H1 (cell line): ENCODE results near the gene SARS2. TPM values are rescaled to one million over a fixed set of nuclear protein-coding genes. Genes with fewer than 3 reads are reported as not detected.

Source experiments
- CTCF ChIA-PET: fragments of 300-600 bp; sonication (Branson Sonifier 250); formaldehyde crosslinking; loops from one replicate; lab custom pipeline; 2021; ENCODE audit not compliant: partially characterized antibody; lab: Charles Lee
- POLR2A ChIA-PET: fragments of 300-600 bp; sonication (Branson Sonifier 250); formaldehyde crosslinking; loops from one replicate; lab custom pipeline; 2021; ENCODE audit warnings: inconsistent platforms; ENCODE audit not compliant: partially characterized antibody; lab: Charles Lee
- DNase-seq, 2 experiments: peaks; one replicate each; pipeline versions ENCODE4 v3.0.0 to v3.0.0-alpha.2; 2010 to 2022; ENCODE audit warnings: low spot score in 2 of 2, low read depth in 1 of 2, mixed read lengths in 1 of 2
- FAIRE-seq: peaks from 2 replicates; lab custom pipeline; 2011; peaks lifted over from hg19 to GRCh38; lab: Jason Lieb, UNC
- H2AFZ ChIP-seq: 2 replicates; pipeline ENCODE4 v1.8.1; 2012; ENCODE audit warnings: low read length, inconsistent platforms
- H2AK5ac ChIP-seq: 2 replicates; pipeline ENCODE4 v1.6.1; 2013; ENCODE audit warnings: low read depth, low read length
- H2BK120ac ChIP-seq: replicated peaks from 2 replicates; pipeline ENCODE3; 2013; ENCODE audit warnings: low read depth, low read length, inconsistent platforms
- H2BK12ac ChIP-seq: 2 replicates; pipeline ENCODE4 v1.6.1; 2013; ENCODE audit warnings: low read depth, low read length
- H2BK15ac ChIP-seq: 2 replicates; pipeline ENCODE4 v1.6.1; 2013; ENCODE audit warnings: low read length
- H2BK20ac ChIP-seq: 2 replicates; pipeline ENCODE4 v1.6.1; 2013; ENCODE audit warnings: low read length
- H2BK5ac ChIP-seq: 2 replicates; pipeline ENCODE4 v1.6.1; 2013; ENCODE audit warnings: low read depth, low read length
- H3K14ac ChIP-seq: 2 replicates; pipeline ENCODE4 v1.6.1; 2013; ENCODE audit warnings: inconsistent platforms; ENCODE audit not compliant: insufficient read length
- H3K18ac ChIP-seq: 2 replicates; pipeline ENCODE4 v1.6.1; 2013; ENCODE audit warnings: low read length; ENCODE audit errors: extremely low read depth
- H3K23ac ChIP-seq: 2 replicates; pipeline ENCODE4 v1.6.1; 2013; ENCODE audit warnings: inconsistent platforms; ENCODE audit not compliant: insufficient read length
- H3K23me2 ChIP-seq: 2 replicates; pipeline ENCODE4 v1.6.1; 2013; ENCODE audit warnings: low read depth, low read length
- H3K27ac ChIP-seq: 2 replicates; pipeline ENCODE4 v1.6.1; 2011; ENCODE audit warnings: low read depth, low read length, inconsistent platforms
- H3K27me3 ChIP-seq, 4 experiments: replicated peaks in 1 of 4; 1 replicate in 1 of 4; 2 replicates in 3 of 4; pipeline versions ENCODE4 v1.6.1 to v1.8.1; 2011 to 2013; ENCODE audit warnings: low read length in 3 of 4, mild to moderate bottlenecking in 3 of 4, inconsistent platforms in 2 of 4, mixed read lengths in 2 of 4, moderate library complexity in 1 of 4; ENCODE audit not compliant: control insufficient read depth in 3 of 4, insufficient read depth in 3 of 4; ENCODE audit errors: extremely low read depth in 1 of 4
- H3K36me3 ChIP-seq, 4 experiments: 2 replicates each; pipeline versions ENCODE4 v1.6.1 to v1.8.1; 2011 to 2013; ENCODE audit warnings: mild to moderate bottlenecking in 4 of 4, low read length in 3 of 4, moderate library complexity in 2 of 4, control low read depth in 1 of 4, inconsistent platforms in 1 of 4; ENCODE audit not compliant: insufficient read depth in 4 of 4, control insufficient read depth in 2 of 4
- H3K4ac ChIP-seq: replicated peaks from 2 replicates; pipeline ENCODE3; 2013; ENCODE audit warnings: low read length, low read depth, mixed read lengths, inconsistent platforms; ENCODE audit not compliant: insufficient read length
- H3K4me1 ChIP-seq, 4 experiments: replicated peaks in 1 of 4; 1 replicate in 1 of 4; 2 replicates in 3 of 4; pipeline versions ENCODE4 v1.6.1 to v1.8.1; 2011 to 2013; ENCODE audit warnings: low read length in 3 of 4, inconsistent platforms in 2 of 4, mixed read lengths in 1 of 4; ENCODE audit not compliant: insufficient read depth in 4 of 4, control insufficient read depth in 3 of 4
- H3K4me2 ChIP-seq, 2 experiments: 2 replicates each; pipeline versions ENCODE4 v1.6.1 to v1.8.1; 2011 to 2013; ENCODE audit warnings: low read depth in 2 of 2, low read length in 2 of 2, control low read depth in 1 of 2, inconsistent platforms in 1 of 2, mild to moderate bottlenecking in 1 of 2; ENCODE audit not compliant: insufficient read depth in 1 of 2
- H3K4me3 ChIP-seq, 4 experiments: fragments of 200-600, 300-600 bp in 1 of 4; sonication (generic), shearing (Covaris generic), sonication (Bioruptor Twin) in 1 of 4; 2 replicates each; pipeline versions ENCODE4 v1.5.1 to v1.8.1; 2011 to 2016; ENCODE audit warnings: low read length in 4 of 4, low read depth in 3 of 4, control low read depth in 2 of 4, inconsistent platforms in 2 of 4, mild to moderate bottlenecking in 2 of 4, mixed read lengths in 1 of 4, moderate library complexity in 1 of 4; ENCODE audit not compliant: insufficient read depth in 2 of 4; ENCODE audit errors: extremely low read depth in 1 of 4
- H3K56ac ChIP-seq: replicated peaks from 2 replicates; pipeline ENCODE3; 2013; ENCODE audit warnings: low read depth, mild to moderate bottlenecking, mixed read lengths, low read length, inconsistent platforms; ENCODE audit not compliant: insufficient read length
- H3K79me1 ChIP-seq: 2 replicates; pipeline ENCODE4 v1.6.1; 2013; ENCODE audit warnings: low read depth, low read length, control low read depth
- H3K79me2 ChIP-seq, 2 experiments: 2 replicates each; pipeline versions ENCODE4 v1.6.1 to v1.8.1; 2012 to 2013; ENCODE audit warnings: low read length in 2 of 2, mild to moderate bottlenecking in 2 of 2, inconsistent platforms in 1 of 2; ENCODE audit not compliant: insufficient read depth in 2 of 2, control insufficient read depth in 1 of 2
- H3K9ac ChIP-seq, 4 experiments: replicated peaks in 1 of 4; 1 replicate in 1 of 4; 2 replicates in 3 of 4; pipeline versions ENCODE4 v1.6.1 to v1.8.1; 2011 to 2013; ENCODE audit warnings: low read depth in 3 of 4, low read length in 3 of 4, control low read depth in 2 of 4, mild to moderate bottlenecking in 2 of 4, moderate library complexity in 2 of 4, inconsistent platforms in 1 of 4; ENCODE audit errors: extremely low read depth in 1 of 4
- H3K9me3 ChIP-seq, 2 experiments: 2 replicates each; pipeline versions ENCODE4 v1.6.1 to v1.8.1; 2012 to 2013; ENCODE audit warnings: mild to moderate bottlenecking in 2 of 2, moderate library complexity in 2 of 2, control low read depth in 1 of 2, inconsistent platforms in 1 of 2, low read depth in 1 of 2, low read length in 1 of 2, mixed read lengths in 1 of 2; ENCODE audit not compliant: insufficient read depth in 2 of 2
- H4K20me1 ChIP-seq, 2 experiments: replicated peaks in 1 of 2; 2 replicates each; pipeline versions ENCODE3 to v1.8.1; 2011 to 2013; ENCODE audit warnings: inconsistent platforms in 2 of 2, low read length in 2 of 2, mild to moderate bottlenecking in 1 of 2; ENCODE audit not compliant: insufficient read depth in 2 of 2, control insufficient read depth in 1 of 2
- H4K5ac ChIP-seq: 2 replicates; pipeline ENCODE4 v1.6.1; 2013; ENCODE audit warnings: low read length, low read depth, mixed read lengths, inconsistent platforms; ENCODE audit not compliant: insufficient read length
- H4K8ac ChIP-seq: 2 replicates; pipeline ENCODE4 v1.8.0; 2013; ENCODE audit warnings: mild to moderate bottlenecking, moderate library complexity, low read length, inconsistent platforms; ENCODE audit not compliant: insufficient read depth; ENCODE audit errors: extremely low read depth
- H4K91ac ChIP-seq: replicated peaks from 2 replicates; pipeline ENCODE3; 2013; ENCODE audit warnings: low read length, mixed read lengths, inconsistent platforms; ENCODE audit not compliant: insufficient read length
- CBX5 ChIP-seq: fragments of 300-800, 300-1000 bp; sonication (generic); IDR thresholded peaks from 2 replicates; pipeline ENCODE4 v1.7.1; 2016; ENCODE audit warnings: antibody characterized with exemption, low read length, low read depth
- CTBP2 ChIP-seq: IDR thresholded peaks from 2 replicates; pipeline ENCODE4 v1.7.0; 2011; ENCODE audit warnings: borderline replicate concordance, mild to moderate bottlenecking, moderate library complexity, mixed read lengths, low read length; ENCODE audit not compliant: insufficient read depth, insufficient read length
- HDAC2 ChIP-seq, 2 experiments: fragments of 300-600 bp in 1 of 2; sonication (generic) in 1 of 2; IDR thresholded peaks; 2 replicates each; pipeline ENCODE4 v1.6.1; 2011 to 2012; ENCODE audit warnings: low read depth in 2 of 2, low read length in 2 of 2, mild to moderate bottlenecking in 2 of 2, moderate library complexity in 2 of 2, borderline replicate concordance in 1 of 2, inconsistent platforms in 1 of 2
- MAX ChIP-seq: IDR thresholded peaks from 2 replicates; pipeline ENCODE4 v1.6.1; 2012; ENCODE audit warnings: inconsistent platforms
- POLR2AphosphoS5 ChIP-seq: IDR thresholded peaks from 2 replicates; pipeline ENCODE4 v1.6.1; 2011; ENCODE audit warnings: low read depth, low read length
- RBBP5 ChIP-seq: IDR thresholded peaks from 2 replicates; pipeline ENCODE4 v1.7.1; 2012; ENCODE audit warnings: low read depth, mild to moderate bottlenecking, inconsistent platforms, low read length, moderate library complexity, borderline replicate concordance
- SIN3A ChIP-seq, 2 experiments: IDR thresholded peaks in 1 of 2; conservative IDR thresholded peaks in 1 of 2; 2 replicates each; pipeline ENCODE4 v1.6.1; 2011 to 2012; ENCODE audit warnings: low read length in 2 of 2, improper control_type of control experiment in 1 of 2, low read depth in 1 of 2, mild to moderate bottlenecking in 1 of 2
- SP4 ChIP-seq: IDR thresholded peaks from 2 replicates; pipeline ENCODE4 v1.6.1; 2012; ENCODE audit warnings: low read length, inconsistent platforms
- SUZ12 ChIP-seq: fragments of 200-600 bp; sonication (generic); IDR thresholded peaks from 2 replicates; pipeline ENCODE4 v1.6.1; 2012; ENCODE audit warnings: mild to moderate bottlenecking, inconsistent platforms, low read length, moderate library complexity, mixed read lengths
- TCF12 ChIP-seq: IDR thresholded peaks from 2 replicates; pipeline ENCODE4 v1.6.1; 2011; ENCODE audit warnings: low read depth, mild to moderate bottlenecking, low read length
- WGBS, 2 experiments: shearing (Covaris generic) in 1 of 2; methylation state at CpG; one replicate each; pipeline versions ENCODE4 v1.1.6 to v1.1.7; 2013 to 2015; ENCODE audit warnings: low lambda C conversion rate in 2 of 2, mixed read lengths in 2 of 2, inconsistent platforms in 1 of 2, low coverage in 1 of 2, missing lambda C conversion rate in 1 of 2; ENCODE audit not compliant: insufficient replicate concordance in 2 of 2, insufficient coverage in 1 of 2, insufficient read length in 1 of 2; ENCODE audit errors: extremely low coverage in 1 of 2, missing lambda C conversion rate in 1 of 2; 5-methylcytosine and 5-hydroxymethylcytosine counted together
- polyA plus RNA-seq, 7 experiments: library from polyadenylated mRNA; depleted of rRNA in 3 of 7; stranded (reverse) in 5 of 7; unstranded in 2 of 7; fragments of >200 nt in 5 of 7; fragments of 200-250 nt in 2 of 7; gene quantifications; 1 replicate in 5 of 7; 2 replicates in 1 of 7; 4 replicates in 1 of 7; pipeline versions ENCODE4 v1.2.1 to v1.2.3, GENCODE V29; 2011 to 2013; ENCODE audit warnings: missing spikeins in 2 of 7, mixed read lengths in 2 of 7
- total RNA-seq: library from RNA; stranded (reverse); fragmentation: NEBNext Ultra II Directional; extraction: Animal tissue kit (Norgen Biotek cat#: 25700); gene quantifications from 2 replicates; pipeline ENCODE4 v1.2.1, GENCODE V29; 2021

Gene SARS2
- total and polyA plus RNA-seq, 2 of the 8 experiments (the other 6 are each of a cell fraction or from before 2014, with no cell fraction given) = 68.0 to 102 TPM

- peaks cover 0 to 7% of the 10 kb centered on the region in 2 experiments for H4K20me1 ChIP-seq
- H3K9me3 ChIP-seq = no peaks in the 10 kb centered on the region
- POLR2A ChIA-PET = interaction anchor here (0.8 to 6.7 kb wide), 8 partner anchors 8 to 157 kb away, joined by 3 to 36 read pairs (median 3); partner anchors contain the start of genes MRPS12, NFKBIB, SARS2 and SIRT2
- CTCF ChIA-PET = interaction anchor here (0.7 to 2.7 kb wide), 5 partner anchors 10 to 59 kb away, joined by 3 to 24 read pairs (median 5); partner anchors contain the start of genes MRPS12, NFKBIB and SARS2
- H3K27ac ChIP-seq = no peak overlapping the region
- H2BK15ac ChIP-seq = no peak overlapping the region
- no peak overlapping the region for H3K4me3 ChIP-seq
- DNase-seq = no peak
- WGBS, 2 experiments = 98% methylated on average over 6 of the region's 9 CpGs; no CpG with 5 or more reads in 1 of the 2 experiments
- no peak overlapping the region for H4K91ac ChIP-seq
- H3K9ac ChIP-seq = no peak overlapping the region
- no peaks in the 10 kb centered on the region for H3K79me1 ChIP-seq
- H3K36me3 ChIP-seq = peaks cover 2 to 17% (median 11%) of the 10 kb centered on the region in 4 experiments; a peak in 6 of 8 replicates
- H2BK12ac ChIP-seq = no peak overlapping the region
- FAIRE-seq = no peak
- H2AK5ac ChIP-seq = no peak overlapping the region
- H2BK5ac ChIP-seq = no peak overlapping the region
- no peak overlapping the region for H3K4me2 ChIP-seq
- H3K4me1 ChIP-seq = no peaks in the 10 kb centered on the region
- H2BK120ac ChIP-seq = no peak overlapping the region
- H3K23ac ChIP-seq = no peak overlapping the region
- H3K18ac ChIP-seq = no peak overlapping the region
- 0 out of 2 replicates have a peak overlapping the region, but pooled peaks have one; percentile 2 for H4K8ac ChIP-seq
- no peak overlapping the region for H3K14ac ChIP-seq
- no peak overlapping the region for H4K5ac ChIP-seq
- no peak overlapping the region for H2AFZ ChIP-seq
- TF ChIP-seq TCF12 = no peak
- TF ChIP-seq CBX5 = no peak
- no peak for TF ChIP-seq SUZ12
- TF ChIP-seq POLR2AphosphoS5 = no peak
- TF ChIP-seq RBBP5 = no peak
- no peak for TF ChIP-seq SP4
- no peak for TF ChIP-seq MAX
- TF ChIP-seq HDAC2 (IDR thresholded peaks at IDR 0.05; ENCODE audit: borderline replicate concordance in 1 of 2, low read depth in 2 of 2, low read length in 2 of 2) = no peak
- TF ChIP-seq CTBP2 = no peak
- TF ChIP-seq SIN3A (conservative IDR thresholded peaks at IDR 0.05 in 1 of 2, IDR thresholded peaks at IDR 0.05 in 1 of 2; ENCODE audit: low read depth in 1 of 2, low read length in 2 of 2) = no peak
- TF ChIP-seq, all 59 proteins: peak for 0
- no peak overlapping the region for H3K4ac ChIP-seq
- H3K23me2 ChIP-seq = peaks cover 6% of the 10 kb centered on the region; the same call in 1 of the 2 replicates
- H3K79me2 ChIP-seq = no peaks in the 10 kb centered on the region; a peak in 1 of 4 replicates
- no peak overlapping the region for H3K56ac ChIP-seq
- no peak overlapping the region for H2BK20ac ChIP-seq
- no peaks in the 10 kb centered on the region; a peak in 1 of 7 replicates for H3K27me3 ChIP-seq
These were observed 13.0 kb downstream of the SARS2 start for GRCh38 chr19:38917516-38917915.
